ENCODE data around the gene CLEC2D.
"Not testable (repeated sequence)": the region's sequence is repeated elsewhere in the genome, so short reads cannot be mapped to it uniquely, and the experiment has no call there.

The CLEC2D gene

GRCh38 chr12:9701380-9702154 is 32.1 kb downstream of the CLEC2D start:
- no peak for DNase-seq

GRCh38 chr12:9702255-9702654 is 32.7 kb downstream of the CLEC2D start:
- no peak for DNase-seq

- DNase-seq = not testable (repeated sequence)
These were observed 35.0 kb downstream of the CLEC2D start for GRCh38 chr12:9704561-9704960.

GRCh38 chr12:9706086-9706685 is 36.7 kb downstream of the CLEC2D start:
- no peak for DNase-seq

GRCh38 chr12:9707356-9707755 is 37.8 kb downstream of the CLEC2D start:
- DNase-seq = no peak

- no peak for DNase-seq
These were observed 38.6 kb downstream of the CLEC2D start for GRCh38 chr12:9707864-9708808.

GRCh38 chr12:9708853-9709252 is 39.3 kb downstream of the CLEC2D start:
- DNase-seq = no peak

GRCh38 chr12:9710584-9711375 is 41.3 kb downstream of the CLEC2D start:
- DNase-seq = no peak

- no peak for DNase-seq
These were observed 42.2 kb downstream of the CLEC2D start for GRCh38 chr12:9711664-9712063.

- not testable (repeated sequence) for DNase-seq
These were observed 43.6 kb downstream of the CLEC2D start for GRCh38 chr12:9713032-9713558.

GRCh38 chr12:9717070-9717925 is 47.8 kb downstream of the CLEC2D start:
- no peak for DNase-seq

GRCh38 chr12:9718968-9719367 is 49.5 kb downstream of the CLEC2D start:
- DNase-seq = no peak

GRCh38 chr12:9719790-9720189 is 50.3 kb downstream of the CLEC2D start:
- no peak for DNase-seq

- DNase-seq = no peak
These were observed 52.0 kb downstream of the CLEC2D start for GRCh38 chr12:9721394-9722092.

- no peak for DNase-seq
These were observed 54.5 kb downstream of the CLEC2D start for GRCh38 chr12:9724023-9724422.

- DNase-seq = no peak
These were observed 55.8 kb downstream of the CLEC2D start for GRCh38 chr12:9725213-9725870.

- no peak for DNase-seq
These were observed 58.3 kb downstream of the CLEC2D start for GRCh38 chr12:9727813-9728212.

- DNase-seq = no peak
These were observed 59.6 kb downstream of the CLEC2D start for GRCh38 chr12:9729082-9729481.

GRCh38 chr12:9730011-9730410 is 60.5 kb downstream of the CLEC2D start:
- no peak for DNase-seq

GRCh38 chr12:9730591-9730990 is 61.1 kb downstream of the CLEC2D start:
- DNase-seq = no peak
